Lower lobe of right lung (tissue), 2 donors: ENCODE results near the gene NUP210. TPM values are rescaled to one million over a fixed set of nuclear protein-coding genes. Genes with fewer than 3 reads are reported as not detected.
A peak's percentile ranks its signal among the peaks of the same experiment; 100 is the strongest.

Source experiments
- ATAC-seq, 2 donors: fragments of 200-7000 bp; cut with Tn5 transposase; one replicate each; pipeline ENCODE4 v1.9.1; 2020 to 2022; ENCODE audit warnings: mild to moderate bottlenecking in 2 of 2, moderate library complexity in 2 of 2
- DNase-seq: peaks from one replicate; pipeline ENCODE4 v3.0.0-alpha.2; 2020
- H3K27ac ChIP-seq: fragments of 200-600 bp; one replicate; pipeline ENCODE4 v1.8.0; 2022
- H3K27me3 ChIP-seq: fragments of 200-600 bp; one replicate; pipeline ENCODE4 v1.8.0; 2022; ENCODE audit warnings: low read depth
- H3K36me3 ChIP-seq: fragments of 200-600 bp; one replicate; pipeline ENCODE4 v1.8.0; 2022; ENCODE audit warnings: mild to moderate bottlenecking
- H3K4me1 ChIP-seq: fragments of 200-600 bp; one replicate; pipeline ENCODE4 v1.8.0; 2022
- H3K4me3 ChIP-seq: fragments of 200-600 bp; one replicate; pipeline ENCODE4 v1.8.0; 2022; ENCODE audit warnings: mild to moderate bottlenecking
- H3K9me3 ChIP-seq: fragments of 200-600 bp; one replicate; pipeline ENCODE4 v1.8.0; 2022
- intact Hi-C: fragments of 100-400 bp; cut with DNase I; formaldehyde crosslinking; loops from one replicate; pipeline ENCODE4 v1.11.0; 2022
- total RNA-seq: library from RNA; stranded (reverse); fragmentation: NEBNext Ultra II Directional; extraction: Animal tissue kit (Norgen Biotek cat#: 25700); gene quantifications from one replicate; pipeline ENCODE4 v1.2.1, GENCODE V29; 2021
- TF ChIP-seq, protein P1 (sequence below): fragments of 200-600 bp; IDR thresholded peaks from one replicate; pipeline ENCODE4 v1.8.0; 2022; ENCODE audit warnings: antibody characterized with exemption, mild to moderate bottlenecking
- donor health status: DM: no; HTN: yes; CAD: no; lungs with severe emphysema.

NUP210 gene
- total RNA-seq, 1 donor from 2014 or later = 22.2 TPM

DNA sequence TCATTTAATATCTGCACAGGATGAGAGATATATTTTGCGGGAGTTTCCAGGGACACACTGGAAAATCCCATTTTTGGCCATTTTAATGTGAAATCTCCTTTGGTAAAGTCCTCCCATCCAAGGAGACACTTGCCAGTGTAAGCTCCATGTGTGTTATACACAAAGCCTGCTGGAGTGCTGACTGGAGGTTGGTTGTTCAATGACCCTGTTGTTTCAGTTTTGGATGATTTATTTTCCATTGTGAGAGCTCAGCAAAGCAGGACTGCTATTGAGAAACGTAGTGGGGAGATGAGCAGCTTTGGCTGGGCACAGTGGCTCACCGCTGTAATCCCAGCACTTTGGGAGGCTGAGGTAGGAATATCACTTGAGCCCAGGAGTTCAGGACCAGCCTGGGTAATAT is 127.7 kb downstream of the NUP210 start:
- H3K27me3 ChIP-seq = peaks cover 24% of the 10 kb centered on the region
- TF ChIP-seq, protein P1, sequence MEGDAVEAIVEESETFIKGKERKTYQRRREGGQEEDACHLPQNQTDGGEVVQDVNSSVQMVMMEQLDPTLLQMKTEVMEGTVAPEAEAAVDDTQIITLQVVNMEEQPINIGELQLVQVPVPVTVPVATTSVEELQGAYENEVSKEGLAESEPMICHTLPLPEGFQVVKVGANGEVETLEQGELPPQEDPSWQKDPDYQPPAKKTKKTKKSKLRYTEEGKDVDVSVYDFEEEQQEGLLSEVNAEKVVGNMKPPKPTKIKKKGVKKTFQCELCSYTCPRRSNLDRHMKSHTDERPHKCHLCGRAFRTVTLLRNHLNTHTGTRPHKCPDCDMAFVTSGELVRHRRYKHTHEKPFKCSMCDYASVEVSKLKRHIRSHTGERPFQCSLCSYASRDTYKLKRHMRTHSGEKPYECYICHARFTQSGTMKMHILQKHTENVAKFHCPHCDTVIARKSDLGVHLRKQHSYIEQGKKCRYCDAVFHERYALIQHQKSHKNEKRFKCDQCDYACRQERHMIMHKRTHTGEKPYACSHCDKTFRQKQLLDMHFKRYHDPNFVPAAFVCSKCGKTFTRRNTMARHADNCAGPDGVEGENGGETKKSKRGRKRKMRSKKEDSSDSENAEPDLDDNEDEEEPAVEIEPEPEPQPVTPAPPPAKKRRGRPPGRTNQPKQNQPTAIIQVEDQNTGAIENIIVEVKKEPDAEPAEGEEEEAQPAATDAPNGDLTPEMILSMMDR = no peak
- intact Hi-C loops = no loop called here

DNA sequence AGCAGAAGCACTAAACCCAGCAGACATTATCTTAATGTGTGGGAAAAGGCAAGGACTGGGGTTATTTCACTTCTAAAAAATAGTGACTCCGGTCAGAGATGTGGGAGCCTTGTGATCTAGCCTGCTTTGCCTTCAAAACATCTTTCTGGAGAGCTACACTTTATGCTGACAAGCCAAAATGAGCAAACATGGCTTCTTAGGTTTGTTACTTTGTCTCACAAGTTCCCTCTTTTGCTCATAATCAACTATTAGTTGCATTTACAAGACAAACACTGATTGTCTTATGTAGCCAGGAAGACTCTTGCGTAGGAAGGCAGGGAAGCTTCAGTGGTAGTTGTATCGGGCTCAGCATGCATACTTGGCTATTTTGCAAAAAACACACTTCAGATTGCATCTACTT is 129.2 kb downstream of the NUP210 start:
- ATAC-seq (no peak), DNase-seq (no peak)
- H3K9me3 ChIP-seq = no peaks in the 10 kb centered on the region
- TF ChIP-seq, protein P1 = no peak
- no peak overlapping the region for H3K27ac ChIP-seq
- no peaks in the 10 kb centered on the region for H3K36me3 ChIP-seq
- no peak overlapping the region for H3K4me3 ChIP-seq
- peaks cover 21% of the 10 kb centered on the region for H3K27me3 ChIP-seq
- H3K4me1 ChIP-seq = no peaks in the 10 kb centered on the region
- intact Hi-C loops = no loop called here

More for the DNA sequence above, 127.7 kb downstream of the NUP210 start:
- Histone ChIP-seq H3K4me1 (no peaks in the 10 kb centered on the region), H3K9me3 (no peaks in the 10 kb centered on the region), H3K4me3 (no peak overlapping the region), H3K27ac (no peak overlapping the region), H3K36me3 (no peaks in the 10 kb centered on the region)
- DNase-seq (peak; percentile 1), ATAC-seq (no peak)

DNA sequence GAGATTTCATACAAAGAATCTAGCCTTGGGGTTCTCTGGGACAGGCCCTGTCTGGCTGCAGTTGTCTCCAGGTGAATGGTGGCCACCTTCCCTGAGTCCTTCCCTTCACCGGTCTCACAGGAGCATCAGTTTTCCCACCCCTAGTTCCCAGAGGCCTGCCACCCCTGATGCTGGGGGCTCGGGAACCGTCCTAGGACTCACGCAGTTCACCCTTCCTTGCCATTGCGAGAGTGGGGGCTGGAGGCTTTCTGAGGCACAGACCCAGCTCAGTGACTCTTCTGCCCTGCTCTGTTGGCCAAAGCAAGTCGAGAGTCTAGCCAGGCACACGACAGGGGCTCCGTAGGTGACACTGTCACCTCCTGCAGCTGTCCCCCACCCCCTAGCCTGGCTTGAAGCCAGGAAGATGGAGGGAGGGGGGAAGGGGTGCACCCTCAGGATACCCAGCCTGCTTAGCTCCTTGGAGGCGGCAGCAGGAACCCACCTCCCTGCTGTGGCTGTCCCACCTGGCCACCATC is 130.3 kb downstream of the NUP210 start:
- H3K27me3 ChIP-seq = peaks cover 27% of the 10 kb centered on the region
- ATAC-seq = no peak
- H3K4me1 ChIP-seq = no peaks in the 10 kb centered on the region
- no peak overlapping the region for H3K27ac ChIP-seq
- intact Hi-C loops = no loop called here
- H3K36me3 ChIP-seq = no peaks in the 10 kb centered on the region
- H3K9me3 ChIP-seq = no peaks in the 10 kb centered on the region
- H3K4me3 ChIP-seq = no peak overlapping the region
- peak; percentile 14 for DNase-seq
- TF ChIP-seq, protein P1 = no peak

DNA sequence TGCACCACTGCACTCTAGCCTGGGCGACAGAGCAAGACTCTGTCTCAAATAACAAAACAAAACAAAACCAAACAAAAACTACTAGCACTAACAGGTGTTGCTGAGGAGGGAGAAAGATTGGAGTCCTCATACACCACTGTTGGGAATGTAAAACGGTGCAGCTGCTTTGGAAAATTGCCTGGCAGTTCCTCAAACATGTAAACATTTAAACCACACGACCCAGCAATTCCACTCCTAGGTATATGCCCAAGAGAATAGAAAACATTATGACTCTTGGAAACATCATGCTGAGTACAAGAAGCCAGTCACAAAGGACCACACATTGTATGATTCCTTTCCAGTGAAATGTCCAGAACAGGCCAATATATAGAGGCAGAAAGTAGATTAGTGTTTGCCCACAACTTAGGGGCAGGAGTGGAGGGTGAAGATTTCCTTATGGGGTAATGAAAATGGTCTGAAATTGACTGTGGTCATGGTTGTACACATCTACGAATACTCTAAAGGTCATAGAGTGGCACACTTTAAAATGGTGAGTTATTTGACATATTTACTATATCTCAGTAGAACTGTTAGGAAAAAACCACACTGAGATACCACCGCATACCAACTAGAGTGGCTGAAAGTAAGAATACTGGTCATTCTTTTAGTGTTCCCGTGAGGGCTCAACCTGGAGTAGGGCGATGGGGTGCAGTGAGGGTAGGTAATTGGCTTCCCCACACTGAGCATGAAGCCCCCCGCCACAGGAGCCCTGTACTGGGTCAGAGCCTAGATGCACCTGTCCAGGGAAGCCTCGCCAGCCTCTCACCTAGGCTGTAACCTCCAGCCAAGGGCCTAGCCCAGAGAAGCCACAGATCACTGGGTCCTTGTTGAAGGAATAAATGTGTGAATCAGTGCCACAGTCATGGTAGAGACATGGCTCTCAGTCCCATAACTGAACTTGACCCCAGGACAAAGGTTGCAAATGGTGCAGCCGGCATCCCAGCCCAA is 131.1 kb downstream of the NUP210 start:
- H3K9me3 ChIP-seq = no peaks in the 10 kb centered on the region
- intact Hi-C loops = no loop called here
- no peaks in the 10 kb centered on the region for H3K36me3 ChIP-seq
- TF ChIP-seq, protein P1 = no peak
- H3K4me3 ChIP-seq = no peak overlapping the region
- H3K4me1 ChIP-seq = no peaks in the 10 kb centered on the region
- peak; percentile 8 for DNase-seq
- peaks cover 28% of the 10 kb centered on the region for H3K27me3 ChIP-seq
- no peak overlapping the region for H3K27ac ChIP-seq
- no peak for ATAC-seq

DNA sequence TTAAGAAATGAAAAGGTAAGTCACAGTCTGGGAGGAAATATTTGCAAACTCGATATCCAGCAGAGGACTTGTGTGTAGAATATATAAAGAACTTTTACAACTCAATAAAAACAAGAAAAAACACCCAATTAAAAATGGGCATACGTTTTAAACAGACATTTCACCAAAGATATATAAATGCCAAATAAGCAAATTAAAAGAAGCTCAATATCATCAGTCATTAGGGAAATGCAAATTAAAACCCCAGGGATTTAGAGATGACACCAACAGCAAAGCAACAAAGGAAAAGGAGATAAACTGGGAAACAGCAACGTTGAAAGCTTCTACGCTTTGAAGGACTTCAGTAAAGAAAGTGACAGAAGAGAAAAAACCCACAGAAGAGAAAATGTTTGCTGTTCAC is 132.3 kb downstream of the NUP210 start:
- TF ChIP-seq, protein P1 = no peak
- intact Hi-C loops = no loop called here
- no peak for ATAC-seq

More for the DNA sequence above, 132.3 kb downstream of the NUP210 start:
- Histone ChIP-seq H3K4me1 (peaks cover 6% of the 10 kb centered on the region), H3K4me3 (no peak overlapping the region), H3K27ac (no peak overlapping the region), H3K27me3 (peaks cover 33% of the 10 kb centered on the region), H3K36me3 (no peaks in the 10 kb centered on the region), H3K9me3 (peaks cover 4% of the 10 kb centered on the region)
- no peak for DNase-seq
